Transverse colon (tissue), 4 donors: ENCODE measurements around the gene CLEC3B. TPM values are rescaled to one million over a fixed set of nuclear protein-coding genes. Genes with fewer than 3 reads are reported as not detected.

Experiments used
- DNase-seq: peaks from one replicate; pipeline ENCODE4 v3.0.0-alpha.2; 2019
- H3K27ac ChIP-seq, 4 donors: fragments of 200-600 bp; sonication (generic); 2 replicates each; pipeline ENCODE4 v1.5.1; 2016 to 2018; ENCODE audit warnings: inconsistent platforms in 4 of 4
- H3K27me3 ChIP-seq: fragments of 200-600 bp; sonication (generic); 2 replicates; pipeline ENCODE4 v1.5.1; 2017; ENCODE audit warnings: inconsistent platforms
- H3K36me3 ChIP-seq, 4 donors: fragments of 200-600 bp; sonication (generic); 2 replicates each; pipeline ENCODE4 v1.5.1; 2017 to 2019; ENCODE audit warnings: inconsistent platforms in 4 of 4
- H3K4me1 ChIP-seq, 4 donors: fragments of 200-600 bp; sonication (generic); 2 replicates each; pipeline ENCODE4 v1.5.1; 2017 to 2020; ENCODE audit warnings: inconsistent platforms in 4 of 4
- H3K4me3 ChIP-seq, 4 donors: fragments of 200-600 bp; sonication (generic); 1 replicate in 1 of 4; 2 replicates in 3 of 4; pipeline versions ENCODE4 v1.5.1 to v1.6.1; 2017 to 2019; ENCODE audit warnings: inconsistent platforms in 4 of 4
- H3K9me3 ChIP-seq, 2 donors: fragments of 200-600 bp; sonication (generic); 2 replicates each; pipeline ENCODE4 v1.5.1; 2017 to 2019; ENCODE audit warnings: inconsistent platforms in 2 of 2
- EP300 ChIP-seq: sonication (generic); formaldehyde crosslinking; IDR thresholded peaks from one replicate; pipeline ENCODE4 v1.6.1; 2017; ENCODE audit warnings: antibody characterized with exemption, low read depth
- POLR2A ChIP-seq: fragments of 450-650 bp; IDR thresholded peaks from one replicate; pipeline ENCODE4 v1.6.1; 2016; ENCODE audit warnings: antibody characterized with exemption, mild to moderate bottlenecking, moderate library complexity
- POLR2AphosphoS5 ChIP-seq, 3 donors: sonication (generic); formaldehyde crosslinking; IDR thresholded peaks; one replicate each; pipeline ENCODE4 v1.6.1; 2016; ENCODE audit warnings: antibody characterized with exemption in 3 of 3
- WGBS, 2 donors: methylation state at CpG; one replicate each; pipeline ENCODE4 v1.1.5; 2018; ENCODE audit warnings: low coverage in 1 of 2; 5-methylcytosine and 5-hydroxymethylcytosine counted together
- in situ Hi-C, 4 donors: fragments of 200-750 bp; cut with MboI; loops; one replicate each; pipeline versions ENCODE4 v1.15.0 to v1.15.1; 2017; ENCODE audit warnings: low sequenced_read_pairs in 3 of 4, low pct_ligation_motif_present in 1 of 4, low pct_unique_long_range_greater_than_20kb in 1 of 4
- intact Hi-C: fragments of 100-400 bp; cut with DNase I; formaldehyde crosslinking; loops from one replicate; pipeline ENCODE4 v1.15.1; 2023; ENCODE audit warnings: low total_unique reads
- total RNA-seq, 4 donors: library from RNA; depleted of rRNA; stranded (reverse); fragments of >200 nt; gene quantifications; one replicate each; pipeline ENCODE4 v1.1.0, GENCODE V29; 2016
- TF ChIP-seq, protein P1 (sequence below), 5 experiments: fragments of 200-600 bp in 3 of 5; fragments of 450-650 bp in 2 of 5; sonication (generic) in 3 of 5; IDR thresholded peaks; 1 replicate in 2 of 5; 2 replicates in 3 of 5; pipeline ENCODE4 v1.5.1; 2016 to 2017; ENCODE audit warnings: antibody characterized with exemption in 5 of 5, inconsistent platforms in 3 of 5, mild to moderate bottlenecking in 2 of 5, moderate library complexity in 1 of 5

The CLEC3B gene
- total RNA-seq, 4 donors from 2014 or later: 6.0 to 70.7 (median 16.4) TPM

GRCh38 chr3:44989141-44989540 lies 37.0 kb upstream of the CLEC3B start:
- WGBS, 2 donors: 96% methylated on average over 8 of the region's 8 CpGs; no CpG with 5 or more reads in 1 of the 2 donors
- H3K4me1 ChIP-seq: peaks cover 0 to 17% (median 6%) of the 10 kb centered on the region in 4 donors
- no peak overlapping the region for H3K27ac ChIP-seq
- H3K4me3 ChIP-seq: no peak overlapping the region
- H3K36me3 ChIP-seq: no peaks in the 10 kb centered on the region
- H3K9me3 ChIP-seq: no peaks in the 10 kb centered on the region
- no peak for DNase-seq
- in situ Hi-C loops: no loop called here
- intact Hi-C loops: no loop called here
- H3K27me3 ChIP-seq: no peaks in the 10 kb centered on the region
- TF ChIP-seq POLR2A (no peak), POLR2AphosphoS5 (IDR thresholded peaks at IDR 0.05) (no peak), EP300 (no peak)
- TF ChIP-seq, protein P1, sequence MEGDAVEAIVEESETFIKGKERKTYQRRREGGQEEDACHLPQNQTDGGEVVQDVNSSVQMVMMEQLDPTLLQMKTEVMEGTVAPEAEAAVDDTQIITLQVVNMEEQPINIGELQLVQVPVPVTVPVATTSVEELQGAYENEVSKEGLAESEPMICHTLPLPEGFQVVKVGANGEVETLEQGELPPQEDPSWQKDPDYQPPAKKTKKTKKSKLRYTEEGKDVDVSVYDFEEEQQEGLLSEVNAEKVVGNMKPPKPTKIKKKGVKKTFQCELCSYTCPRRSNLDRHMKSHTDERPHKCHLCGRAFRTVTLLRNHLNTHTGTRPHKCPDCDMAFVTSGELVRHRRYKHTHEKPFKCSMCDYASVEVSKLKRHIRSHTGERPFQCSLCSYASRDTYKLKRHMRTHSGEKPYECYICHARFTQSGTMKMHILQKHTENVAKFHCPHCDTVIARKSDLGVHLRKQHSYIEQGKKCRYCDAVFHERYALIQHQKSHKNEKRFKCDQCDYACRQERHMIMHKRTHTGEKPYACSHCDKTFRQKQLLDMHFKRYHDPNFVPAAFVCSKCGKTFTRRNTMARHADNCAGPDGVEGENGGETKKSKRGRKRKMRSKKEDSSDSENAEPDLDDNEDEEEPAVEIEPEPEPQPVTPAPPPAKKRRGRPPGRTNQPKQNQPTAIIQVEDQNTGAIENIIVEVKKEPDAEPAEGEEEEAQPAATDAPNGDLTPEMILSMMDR (IDR thresholded peaks at IDR 0.05): no peak

GRCh38 chr3:44989636-44990373 lies 36.3 kb upstream of the CLEC3B start:
- TF ChIP-seq, protein P1 (IDR thresholded peaks at IDR 0.05): no peak
- TF ChIP-seq POLR2AphosphoS5 (IDR thresholded peaks at IDR 0.05) (no peak), EP300 (no peak), POLR2A (no peak)
- Histone ChIP-seq H3K4me3 (no peak overlapping the region), H3K36me3 (no peaks in the 10 kb centered on the region), H3K27ac (no peak overlapping the region), H3K4me1 (peaks cover 0 to 22% (median 6%) of the 10 kb centered on the region in 4 donors), H3K27me3 (no peaks in the 10 kb centered on the region), H3K9me3 (no peaks in the 10 kb centered on the region)
- no peak for DNase-seq
- in situ Hi-C loops (no loop called here), intact Hi-C loops (no loop called here)
- 83% methylated on average over 1 of the region's 1 CpG; no CpG with 5 or more reads in 1 of the 2 donors for WGBS, 2 donors

- DNase-seq: no peak
- Histone ChIP-seq H3K27me3 (no peaks in the 10 kb centered on the region), H3K4me3 (no peak overlapping the region), H3K27ac (no peak overlapping the region), H3K36me3 (no peaks in the 10 kb centered on the region), H3K9me3 (no peaks in the 10 kb centered on the region), H3K4me1 (peaks cover 3 to 34% (median 18%) of the 10 kb centered on the region in 4 donors)
- 80 to 88% methylated on average over 1 of the region's 1 CpG for WGBS, 2 donors
- intact Hi-C loops: no loop called here
- in situ Hi-C loops: no loop called here
- TF ChIP-seq POLR2AphosphoS5 (IDR thresholded peaks at IDR 0.05) (no peak), POLR2A (no peak), EP300 (no peak)
- TF ChIP-seq, protein P1 (IDR thresholded peaks at IDR 0.05): no peak
Observed at GRCh38 chr3:44991326-44991725, 34.8 kb upstream of the CLEC3B start.

GRCh38 chr3:44992555-44993470 lies 33.3 kb upstream of the CLEC3B start:
- no peaks in the 10 kb centered on the region for H3K27me3 ChIP-seq
- DNase-seq: no peak
- H3K4me3 ChIP-seq: no peak overlapping the region
- no peak for TF ChIP-seq POLR2AphosphoS5 (IDR thresholded peaks at IDR 0.05)
- TF ChIP-seq, protein P1 (IDR thresholded peaks at IDR 0.05): peak; percentile 47 to 55 (median 49)
- H3K27ac ChIP-seq: peak overlapping the region; percentile 3 to 33 (median 12)
- intact Hi-C loops (no loop called here), in situ Hi-C loops (no loop called here)
- H3K36me3 ChIP-seq: peaks cover 0 to 9% (median 0%) of the 10 kb centered on the region in 4 donors
- WGBS, 2 donors: 59 to 68% methylated on average over 5 to 7 of the region's 7 CpGs
- H3K4me1 ChIP-seq: peaks cover 3 to 34% (median 18%) of the 10 kb centered on the region in 4 donors
- no peaks in the 10 kb centered on the region for H3K9me3 ChIP-seq
